ENCODE results near the gene MYO18B.

The MYO18B gene

GRCh38 chr22:25845985-25846745 is 104.2 kb downstream of the MYO18B start:
- no peaks in the 10 kb centered on the region for H3K36me3 Mint-ChIP-seq (ENCODE audit: low read depth)
- peaks cover 4% of the 10 kb centered on the region for H3K4me1 Mint-ChIP-seq (ENCODE audit: low read depth)

GRCh38 chr22:25847451-25847850 is 105.5 kb downstream of the MYO18B start:
- no peaks in the 10 kb centered on the region for H3K36me3 Mint-ChIP-seq (ENCODE audit: low read depth)
- H3K4me1 Mint-ChIP-seq (ENCODE audit: low read depth) = peaks cover 4% of the 10 kb centered on the region
- no peak overlapping the region for H3K27ac Mint-ChIP-seq
- no peaks in the 10 kb centered on the region for H3K9me3 Mint-ChIP-seq
- H3K4me3 Mint-ChIP-seq = no peak overlapping the region
- no peaks in the 10 kb centered on the region for H3K27me3 Mint-ChIP-seq

More at GRCh38 chr22:25845985-25846745, 104.2 kb downstream of the MYO18B start:
- H3K27ac Mint-ChIP-seq = no peak overlapping the region
- H3K9me3 Mint-ChIP-seq = no peaks in the 10 kb centered on the region
- H3K27me3 Mint-ChIP-seq = no peaks in the 10 kb centered on the region
- no peak overlapping the region for H3K4me3 Mint-ChIP-seq

- Mint-ChIP-seq H3K27me3 (no peaks in the 10 kb centered on the region), H3K9me3 (no peaks in the 10 kb centered on the region), H3K27ac (no peak overlapping the region), H3K36me3 (ENCODE audit: low read depth) (no peaks in the 10 kb centered on the region), H3K4me1 (ENCODE audit: low read depth) (peaks cover 4% of the 10 kb centered on the region), H3K4me3 (no peak overlapping the region)
Observed at GRCh38 chr22:25848954-25849353, 107.0 kb downstream of the MYO18B start.

DNA sequence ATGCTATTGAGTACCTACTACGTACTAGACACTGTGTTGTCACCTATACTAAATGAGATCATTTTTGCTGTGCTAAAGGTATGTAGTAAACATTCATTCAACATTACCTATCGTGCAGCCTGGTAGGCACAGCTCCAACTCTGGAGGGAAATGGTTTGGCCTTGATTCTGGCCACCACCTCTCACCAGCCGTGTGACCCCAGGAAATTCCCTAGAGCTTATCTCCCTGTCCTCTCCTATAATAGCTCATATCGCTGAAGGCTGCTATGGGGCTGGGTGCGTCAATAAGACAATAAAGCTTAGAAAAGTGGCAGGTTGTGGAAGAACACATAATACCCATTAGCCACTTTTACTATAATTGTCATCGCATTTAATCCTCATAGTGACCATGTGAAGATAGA is 107.5 kb downstream of the MYO18B start:
- H3K27ac Mint-ChIP-seq = no peak overlapping the region
- H3K27me3 Mint-ChIP-seq = no peaks in the 10 kb centered on the region
- H3K4me3 Mint-ChIP-seq = no peak overlapping the region
- no peaks in the 10 kb centered on the region for H3K9me3 Mint-ChIP-seq
- H3K4me1 Mint-ChIP-seq (ENCODE audit: low read depth) = peaks cover 4% of the 10 kb centered on the region
- no peaks in the 10 kb centered on the region for H3K36me3 Mint-ChIP-seq (ENCODE audit: low read depth)

GRCh38 chr22:25852223-25852622 is 110.2 kb downstream of the MYO18B start:
- Mint-ChIP-seq H3K36me3 (ENCODE audit: low read depth) (no peaks in the 10 kb centered on the region), H3K4me3 (no peak overlapping the region), H3K27ac (no peak overlapping the region), H3K9me3 (no peaks in the 10 kb centered on the region), H3K27me3 (peaks cover 3% of the 10 kb centered on the region), H3K4me1 (ENCODE audit: low read depth) (no peaks in the 10 kb centered on the region)

DNA sequence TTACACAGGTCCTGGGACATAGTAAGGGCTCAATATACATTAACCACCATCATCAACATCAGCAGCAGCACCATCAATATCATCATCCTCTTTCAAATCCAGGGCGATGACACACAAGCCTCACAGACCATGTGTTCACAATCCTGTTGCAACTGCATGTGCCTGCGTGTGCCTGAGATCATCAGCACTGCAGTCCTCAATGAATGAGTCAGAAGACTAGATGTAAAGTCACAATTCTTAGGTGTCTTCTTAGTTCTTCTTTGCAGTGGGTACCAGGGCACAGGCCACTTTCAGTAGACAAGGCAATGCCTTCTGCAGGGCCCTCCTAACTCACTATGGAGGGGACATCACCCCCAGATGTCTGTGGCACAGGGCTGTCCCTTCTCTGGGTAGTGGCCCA is 111.1 kb downstream of the MYO18B start:
- no peaks in the 10 kb centered on the region for H3K4me1 Mint-ChIP-seq (ENCODE audit: low read depth)
- no peaks in the 10 kb centered on the region for H3K9me3 Mint-ChIP-seq
- H3K4me3 Mint-ChIP-seq = no peak overlapping the region
- peaks cover 4% of the 10 kb centered on the region for H3K27me3 Mint-ChIP-seq
- H3K27ac Mint-ChIP-seq = no peak overlapping the region
- H3K36me3 Mint-ChIP-seq (ENCODE audit: low read depth) = no peaks in the 10 kb centered on the region

GRCh38 chr22:25853501-25854284 is 111.7 kb downstream of the MYO18B start:
- Mint-ChIP-seq H3K27ac (no peak overlapping the region), H3K9me3 (no peaks in the 10 kb centered on the region), H3K4me1 (ENCODE audit: low read depth) (no peaks in the 10 kb centered on the region), H3K4me3 (no peak overlapping the region), H3K27me3 (peaks cover 4% of the 10 kb centered on the region), H3K36me3 (ENCODE audit: low read depth) (no peaks in the 10 kb centered on the region)

DNA sequence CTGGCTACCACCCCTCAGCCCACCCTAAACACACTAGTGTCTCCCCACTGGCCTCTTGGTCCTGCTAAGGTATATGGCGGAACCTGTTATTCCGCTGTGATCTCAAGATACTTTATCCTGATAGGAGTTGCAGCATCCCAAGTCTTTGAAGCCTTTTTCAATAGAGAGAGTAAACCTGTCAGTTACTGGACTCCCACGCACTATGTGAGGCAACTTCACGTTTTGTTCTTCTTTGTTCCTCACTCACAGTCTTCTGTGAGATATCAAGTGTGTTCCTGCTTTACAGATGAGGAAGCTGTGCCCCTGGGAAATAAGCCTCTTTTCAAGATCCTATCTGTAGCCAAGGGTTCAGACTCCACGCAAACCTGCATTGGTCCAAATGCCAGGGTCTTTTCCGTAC is 127.8 kb downstream of the MYO18B start:
- H3K4me3 Mint-ChIP-seq = no peak overlapping the region
- no peaks in the 10 kb centered on the region for H3K36me3 Mint-ChIP-seq (ENCODE audit: low read depth)
- H3K27ac Mint-ChIP-seq = no peak overlapping the region
- peaks cover 3% of the 10 kb centered on the region for H3K27me3 Mint-ChIP-seq
- no peaks in the 10 kb centered on the region for H3K4me1 Mint-ChIP-seq (ENCODE audit: low read depth)
- no peaks in the 10 kb centered on the region for H3K9me3 Mint-ChIP-seq

DNA sequence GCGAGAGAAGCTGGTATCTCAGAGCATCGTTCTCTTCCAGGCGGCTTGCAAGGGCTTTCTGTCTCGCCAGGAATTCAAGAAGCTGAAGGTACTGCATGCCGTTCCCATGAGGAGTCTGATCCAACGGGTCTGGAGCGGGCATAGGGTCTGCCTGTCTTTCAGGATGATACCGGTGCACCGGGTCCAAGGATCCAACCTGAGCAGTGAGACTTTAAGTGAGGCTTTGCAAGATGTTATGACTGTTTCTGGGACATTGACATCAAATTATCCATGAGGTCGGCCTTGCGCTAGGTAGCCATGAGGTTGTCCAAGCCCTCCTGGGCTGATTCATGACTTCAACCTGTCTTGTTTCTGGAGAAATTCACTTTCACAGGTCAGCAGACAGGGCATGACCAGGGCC is 132.3 kb downstream of the MYO18B start:
- Mint-ChIP-seq H3K27me3 (peaks cover 19% of the 10 kb centered on the region), H3K4me1 (ENCODE audit: low read depth) (no peaks in the 10 kb centered on the region)

GRCh38 chr22:25875461-25875860 is 133.5 kb downstream of the MYO18B start:
- Mint-ChIP-seq H3K4me3 (no peak overlapping the region), H3K27me3 (peaks cover 19% of the 10 kb centered on the region), H3K9me3 (no peaks in the 10 kb centered on the region), H3K4me1 (ENCODE audit: low read depth) (no peaks in the 10 kb centered on the region), H3K27ac (no peak overlapping the region), H3K36me3 (ENCODE audit: low read depth) (no peaks in the 10 kb centered on the region)

More for the DNA sequence above, 132.3 kb downstream of the MYO18B start:
- no peak overlapping the region for H3K4me3 Mint-ChIP-seq
- H3K9me3 Mint-ChIP-seq = no peaks in the 10 kb centered on the region
- no peaks in the 10 kb centered on the region for H3K36me3 Mint-ChIP-seq (ENCODE audit: low read depth)
- H3K27ac Mint-ChIP-seq = no peak overlapping the region

GRCh38 chr22:25876871-25877270 is 134.9 kb downstream of the MYO18B start:
- no peaks in the 10 kb centered on the region for H3K4me1 Mint-ChIP-seq (ENCODE audit: low read depth)
- H3K27ac Mint-ChIP-seq = no peak overlapping the region
- H3K27me3 Mint-ChIP-seq = peaks cover 19% of the 10 kb centered on the region
- no peaks in the 10 kb centered on the region for H3K9me3 Mint-ChIP-seq
- H3K36me3 Mint-ChIP-seq (ENCODE audit: low read depth) = no peaks in the 10 kb centered on the region
- no peak overlapping the region for H3K4me3 Mint-ChIP-seq

DNA sequence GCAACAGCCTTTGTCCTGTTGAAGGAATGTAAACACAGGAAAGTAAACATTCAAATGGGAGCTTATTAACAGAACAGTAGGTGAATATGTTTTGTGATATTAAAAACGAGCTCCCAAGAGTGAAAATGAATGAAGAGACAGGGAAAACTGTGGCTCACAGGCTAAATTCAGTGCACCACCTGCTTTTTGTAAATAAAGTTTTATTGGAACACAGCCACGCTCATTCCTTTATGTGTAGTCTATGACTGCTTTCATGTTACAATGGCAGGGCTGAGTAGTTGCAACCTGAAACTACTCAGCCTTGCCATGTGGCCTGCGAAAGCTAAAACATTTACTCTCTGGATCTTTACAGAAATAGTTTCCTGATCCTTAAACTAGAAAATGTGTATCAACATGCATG is 136.9 kb downstream of the MYO18B start:
- no peak overlapping the region for H3K27ac Mint-ChIP-seq
- H3K4me3 Mint-ChIP-seq = no peak overlapping the region
- no peaks in the 10 kb centered on the region for H3K36me3 Mint-ChIP-seq (ENCODE audit: low read depth)
- H3K27me3 Mint-ChIP-seq = peaks cover 19% of the 10 kb centered on the region
- no peaks in the 10 kb centered on the region for H3K9me3 Mint-ChIP-seq
- no peaks in the 10 kb centered on the region for H3K4me1 Mint-ChIP-seq (ENCODE audit: low read depth)

GRCh38 chr22:25880524-25880923 is 138.5 kb downstream of the MYO18B start:
- no peaks in the 10 kb centered on the region for H3K9me3 Mint-ChIP-seq

GRCh38 chr22:25881210-25881755 is 139.3 kb downstream of the MYO18B start:
- H3K27me3 Mint-ChIP-seq = peaks cover 16% of the 10 kb centered on the region
- H3K4me1 Mint-ChIP-seq (ENCODE audit: low read depth) = no peaks in the 10 kb centered on the region
- H3K9me3 Mint-ChIP-seq = no peaks in the 10 kb centered on the region

More at GRCh38 chr22:25880524-25880923, 138.5 kb downstream of the MYO18B start:
- H3K4me3 Mint-ChIP-seq = no peak overlapping the region
- no peak overlapping the region for H3K27ac Mint-ChIP-seq
- peaks cover 19% of the 10 kb centered on the region for H3K27me3 Mint-ChIP-seq
- no peaks in the 10 kb centered on the region for H3K4me1 Mint-ChIP-seq (ENCODE audit: low read depth)
- no peaks in the 10 kb centered on the region for H3K36me3 Mint-ChIP-seq (ENCODE audit: low read depth)

GRCh38 chr22:25882360-25882759 is 140.4 kb downstream of the MYO18B start:
- Mint-ChIP-seq H3K9me3 (no peaks in the 10 kb centered on the region), H3K4me1 (ENCODE audit: low read depth) (no peaks in the 10 kb centered on the region), H3K27ac (no peak overlapping the region), H3K36me3 (ENCODE audit: low read depth) (no peaks in the 10 kb centered on the region), H3K4me3 (no peak overlapping the region), H3K27me3 (peaks cover 11% of the 10 kb centered on the region)

More at GRCh38 chr22:25881210-25881755, 139.3 kb downstream of the MYO18B start:
- Mint-ChIP-seq H3K4me3 (no peak overlapping the region), H3K27ac (no peak overlapping the region), H3K36me3 (ENCODE audit: low read depth) (no peaks in the 10 kb centered on the region)
